Fibroblast of mammary gland (primary cell): ENCODE measurements around the gene HOXD13.

Experiments used
- DNase-seq: peaks from one replicate; pipeline ENCODE4 v3.0.0-alpha.2; 2010; ENCODE audit warnings: low read depth
- H3K4me3 ChIP-seq: 2 replicates; pipeline ENCODE4 v1.5.1; 2011; ENCODE audit warnings: low read depth, mild to moderate bottlenecking, low read length, moderate library complexity; ENCODE audit not compliant: control insufficient read depth
- CTCF ChIP-seq: conservative IDR thresholded peaks from 2 replicates; pipeline ENCODE4 v1.5.1; 2011; ENCODE audit warnings: low read depth, low read length, inconsistent platforms; ENCODE audit not compliant: control insufficient read depth, insufficient read depth

Gene HOXD13

GRCh38 chr2:176092270-176093144 lies at the start of gene HOXD13:
HOXD13 (plus strand) TSS chr2:176092721; CDS start chr2:176092891, 170 bp downstream.
- DNase-seq: no peak
- no peak for TF ChIP-seq CTCF
- H3K4me3 ChIP-seq: no peak within 1 kb of the TSS

GRCh38 chr2:176056406-176056805 lies 36.1 kb upstream of the HOXD13 start:
- DNase-seq: peak; percentile 15
- TF ChIP-seq CTCF: no peak
- H3K4me3 ChIP-seq: no peak overlapping the region

GRCh38 chr2:176063958-176064357 lies 28.6 kb upstream of the HOXD13 start:
- no peak for TF ChIP-seq CTCF
- no peak for DNase-seq
- no peak overlapping the region for H3K4me3 ChIP-seq

GRCh38 chr2:176066645-176067588 lies 25.6 kb upstream of the HOXD13 start:
- DNase-seq: no peak
- H3K4me3 ChIP-seq: no peak overlapping the region
- TF ChIP-seq CTCF: no peak

- no peak for TF ChIP-seq CTCF
- no peak for DNase-seq
- H3K4me3 ChIP-seq: no peak overlapping the region
Observed at GRCh38 chr2:176067589-176068418, 24.7 kb upstream of the HOXD13 start.

- DNase-seq: no peak
- TF ChIP-seq CTCF: no peak
- no peak overlapping the region for H3K4me3 ChIP-seq
Observed at GRCh38 chr2:176068419-176068832, 24.1 kb upstream of the HOXD13 start.
